Measurements from ENCODE around the gene ELP4.

Gene ELP4

DNA sequence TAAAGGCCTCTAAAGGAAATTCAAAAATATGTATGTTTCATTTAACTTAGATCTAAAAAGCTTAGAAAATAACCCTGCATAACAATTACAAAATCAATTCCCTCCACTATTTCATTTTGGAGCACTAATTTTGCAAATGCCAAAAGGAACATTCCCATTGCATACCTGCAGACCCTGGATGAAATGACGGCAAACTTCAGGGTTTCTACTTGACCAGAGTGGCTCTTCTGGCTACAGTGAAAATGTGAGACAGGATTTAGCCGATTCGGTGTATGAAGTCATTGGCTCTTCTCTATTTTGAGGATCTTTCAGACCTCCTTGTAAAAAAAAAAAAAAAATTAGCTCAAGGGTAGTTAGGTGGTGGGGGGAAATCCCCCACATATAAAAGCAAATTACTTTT lies 257.5 kb downstream of the ELP4 start:
- Histone ChIP-seq H3K27me3 (ENCODE audit: insufficient read depth, low read length, poor library complexity, severe bottlenecking) (no peaks in the 10 kb centered on the region), H3K36me3 (ENCODE audit: insufficient read depth, low read length) (no peaks in the 10 kb centered on the region), H3F3A (ENCODE audit: low read depth) (no peaks in the 10 kb centered on the region), H3K4me1 (ENCODE audit: insufficient read depth, low read length, poor library complexity, severe bottlenecking) (no peaks in the 10 kb centered on the region), H3K9me3 (ENCODE audit: insufficient read depth, low read depth, low read length) (no peaks in the 10 kb centered on the region), H3K9ac (ENCODE audit: low read depth, low read length, poor library complexity, severe bottlenecking) (no peak overlapping the region), H4K20me1 (ENCODE audit: insufficient read depth, low read length, poor library complexity, severe bottlenecking) (no peaks in the 10 kb centered on the region), H2AFZ (ENCODE audit: low read length) (no peak overlapping the region), H3K4me2 (ENCODE audit: low read depth, low read length, poor library complexity, severe bottlenecking) (no peak overlapping the region), H3K79me2 (ENCODE audit: insufficient read depth, low read length) (no peaks in the 10 kb centered on the region), H3K9me2 (replicated peaks; ENCODE audit: low read depth, low read length) (no peaks in the 10 kb centered on the region), H3K4me3 (ENCODE audit: low read length, poor library complexity, severe bottlenecking) (no peak overlapping the region)
- TF ChIP-seq, protein P1, sequence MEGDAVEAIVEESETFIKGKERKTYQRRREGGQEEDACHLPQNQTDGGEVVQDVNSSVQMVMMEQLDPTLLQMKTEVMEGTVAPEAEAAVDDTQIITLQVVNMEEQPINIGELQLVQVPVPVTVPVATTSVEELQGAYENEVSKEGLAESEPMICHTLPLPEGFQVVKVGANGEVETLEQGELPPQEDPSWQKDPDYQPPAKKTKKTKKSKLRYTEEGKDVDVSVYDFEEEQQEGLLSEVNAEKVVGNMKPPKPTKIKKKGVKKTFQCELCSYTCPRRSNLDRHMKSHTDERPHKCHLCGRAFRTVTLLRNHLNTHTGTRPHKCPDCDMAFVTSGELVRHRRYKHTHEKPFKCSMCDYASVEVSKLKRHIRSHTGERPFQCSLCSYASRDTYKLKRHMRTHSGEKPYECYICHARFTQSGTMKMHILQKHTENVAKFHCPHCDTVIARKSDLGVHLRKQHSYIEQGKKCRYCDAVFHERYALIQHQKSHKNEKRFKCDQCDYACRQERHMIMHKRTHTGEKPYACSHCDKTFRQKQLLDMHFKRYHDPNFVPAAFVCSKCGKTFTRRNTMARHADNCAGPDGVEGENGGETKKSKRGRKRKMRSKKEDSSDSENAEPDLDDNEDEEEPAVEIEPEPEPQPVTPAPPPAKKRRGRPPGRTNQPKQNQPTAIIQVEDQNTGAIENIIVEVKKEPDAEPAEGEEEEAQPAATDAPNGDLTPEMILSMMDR (conservative IDR thresholded peaks at IDR 0.05; ENCODE audit: low read length) = no peak
- TF ChIP-seq EZH2phosphoT487 (IDR thresholded peaks at IDR 0.05; ENCODE audit: borderline replicate concordance) = no peak

GRCh38 chr11:31767685-31768084 lies 258.1 kb downstream of the ELP4 start:
- Histone ChIP-seq H3K4me1 (ENCODE audit: insufficient read depth, low read length, poor library complexity, severe bottlenecking) (no peaks in the 10 kb centered on the region), H2AFZ (ENCODE audit: low read length) (no peak overlapping the region), H3K36me3 (ENCODE audit: insufficient read depth, low read length) (no peaks in the 10 kb centered on the region), H3F3A (ENCODE audit: low read depth) (no peaks in the 10 kb centered on the region), H3K4me2 (ENCODE audit: low read depth, low read length, poor library complexity, severe bottlenecking) (no peak overlapping the region), H3K79me2 (ENCODE audit: insufficient read depth, low read length) (no peaks in the 10 kb centered on the region), H4K20me1 (ENCODE audit: insufficient read depth, low read length, poor library complexity, severe bottlenecking) (no peaks in the 10 kb centered on the region), H3K27me3 (ENCODE audit: insufficient read depth, low read length, poor library complexity, severe bottlenecking) (no peaks in the 10 kb centered on the region), H3K9ac (ENCODE audit: low read depth, low read length, poor library complexity, severe bottlenecking) (no peak overlapping the region), H3K9me3 (ENCODE audit: insufficient read depth, low read depth, low read length) (no peaks in the 10 kb centered on the region), H3K4me3 (ENCODE audit: low read length, poor library complexity, severe bottlenecking) (no peak overlapping the region), H3K9me2 (replicated peaks; ENCODE audit: low read depth, low read length) (no peaks in the 10 kb centered on the region)
- TF ChIP-seq, protein P1 (conservative IDR thresholded peaks at IDR 0.05; ENCODE audit: low read length) = no peak
- no peak for TF ChIP-seq EZH2phosphoT487 (IDR thresholded peaks at IDR 0.05; ENCODE audit: borderline replicate concordance)

DNA sequence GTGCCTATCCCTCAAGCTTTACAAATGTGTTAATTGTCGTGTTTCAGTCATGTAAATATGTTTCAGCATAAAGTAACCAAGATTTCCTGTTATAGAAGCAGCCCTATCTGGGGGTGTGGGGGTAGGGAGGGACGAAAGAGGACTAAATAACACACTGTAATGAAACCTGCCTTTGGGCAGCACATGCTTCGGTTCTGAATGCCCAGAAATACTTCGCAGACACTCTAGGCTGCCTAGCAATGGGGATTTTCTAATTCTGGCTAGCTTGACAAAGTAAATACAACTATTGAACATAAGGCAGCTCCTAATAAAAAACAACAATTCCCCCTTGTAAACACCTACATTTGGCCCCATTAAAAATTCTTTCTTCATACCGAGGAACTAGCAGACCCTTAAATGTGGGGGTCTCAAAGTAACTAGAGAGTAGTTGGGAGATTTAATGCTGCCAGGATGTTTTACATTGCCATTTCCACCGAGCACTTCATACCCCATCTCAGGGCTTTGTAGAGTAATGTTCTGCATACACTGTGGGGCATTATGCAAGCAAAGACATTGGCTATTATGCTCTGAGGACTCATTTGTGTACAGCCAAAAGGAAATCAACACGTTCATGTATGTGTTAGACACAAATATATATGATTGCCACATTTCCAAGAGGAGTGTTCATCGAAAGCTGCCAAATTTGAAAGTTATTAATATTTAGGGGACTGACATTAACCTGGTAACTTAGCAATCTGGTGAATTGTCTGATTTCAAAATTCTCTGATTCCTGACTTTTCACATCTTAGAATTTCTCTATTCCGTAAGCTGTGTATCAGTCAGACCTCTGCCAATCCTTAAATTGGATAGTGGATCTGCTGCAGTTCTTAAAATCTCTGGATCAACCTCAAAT lies 259.4 kb downstream of the ELP4 start:
- TF ChIP-seq EZH2phosphoT487 (IDR thresholded peaks at IDR 0.05; ENCODE audit: borderline replicate concordance) = no peak
- TF ChIP-seq, protein P1 (conservative IDR thresholded peaks at IDR 0.05; ENCODE audit: low read length) = no peak
- Histone ChIP-seq H3F3A (ENCODE audit: low read depth) (no peaks in the 10 kb centered on the region), H3K9ac (ENCODE audit: low read depth, low read length, poor library complexity, severe bottlenecking) (no peak overlapping the region), H3K36me3 (ENCODE audit: insufficient read depth, low read length) (no peaks in the 10 kb centered on the region), H4K20me1 (ENCODE audit: insufficient read depth, low read length, poor library complexity, severe bottlenecking) (no peaks in the 10 kb centered on the region), H3K4me1 (ENCODE audit: insufficient read depth, low read length, poor library complexity, severe bottlenecking) (no peaks in the 10 kb centered on the region), H3K79me2 (ENCODE audit: insufficient read depth, low read length) (no peaks in the 10 kb centered on the region), H2AFZ (ENCODE audit: low read length) (no peak overlapping the region), H3K4me2 (ENCODE audit: low read depth, low read length, poor library complexity, severe bottlenecking) (no peak overlapping the region), H3K27me3 (ENCODE audit: insufficient read depth, low read length, poor library complexity, severe bottlenecking) (no peaks in the 10 kb centered on the region), H3K9me3 (ENCODE audit: insufficient read depth, low read depth, low read length) (no peaks in the 10 kb centered on the region), H3K4me3 (ENCODE audit: low read length, poor library complexity, severe bottlenecking) (no peak overlapping the region), H3K9me2 (replicated peaks; ENCODE audit: low read depth, low read length) (no peaks in the 10 kb centered on the region)
